Measurements from ENCODE around the gene DNAJB6.

- TF ChIP-seq, protein P1, sequence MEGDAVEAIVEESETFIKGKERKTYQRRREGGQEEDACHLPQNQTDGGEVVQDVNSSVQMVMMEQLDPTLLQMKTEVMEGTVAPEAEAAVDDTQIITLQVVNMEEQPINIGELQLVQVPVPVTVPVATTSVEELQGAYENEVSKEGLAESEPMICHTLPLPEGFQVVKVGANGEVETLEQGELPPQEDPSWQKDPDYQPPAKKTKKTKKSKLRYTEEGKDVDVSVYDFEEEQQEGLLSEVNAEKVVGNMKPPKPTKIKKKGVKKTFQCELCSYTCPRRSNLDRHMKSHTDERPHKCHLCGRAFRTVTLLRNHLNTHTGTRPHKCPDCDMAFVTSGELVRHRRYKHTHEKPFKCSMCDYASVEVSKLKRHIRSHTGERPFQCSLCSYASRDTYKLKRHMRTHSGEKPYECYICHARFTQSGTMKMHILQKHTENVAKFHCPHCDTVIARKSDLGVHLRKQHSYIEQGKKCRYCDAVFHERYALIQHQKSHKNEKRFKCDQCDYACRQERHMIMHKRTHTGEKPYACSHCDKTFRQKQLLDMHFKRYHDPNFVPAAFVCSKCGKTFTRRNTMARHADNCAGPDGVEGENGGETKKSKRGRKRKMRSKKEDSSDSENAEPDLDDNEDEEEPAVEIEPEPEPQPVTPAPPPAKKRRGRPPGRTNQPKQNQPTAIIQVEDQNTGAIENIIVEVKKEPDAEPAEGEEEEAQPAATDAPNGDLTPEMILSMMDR (IDR thresholded peaks at IDR 0.05; ENCODE audit: low read depth, low read length): no peak
- no peak for TF ChIP-seq EZH2phosphoT487 (IDR thresholded peaks at IDR 0.05; ENCODE audit: low read depth)
Measured at GRCh38 chr7:157425137-157425731, 88.4 kb downstream of the DNAJB6 start.
